ENCODE measurements around the gene PEPD.

Gene PEPD

GRCh38 chr19:33456076-33456844, 65.3 kb downstream of the PEPD start:
- no peak for DNase-seq

- DNase-seq: no peak
Observed at GRCh38 chr19:33453265-33453664, 68.3 kb downstream of the PEPD start.

GRCh38 chr19:33450689-33451088, 70.9 kb downstream of the PEPD start:
- no peak for DNase-seq

GRCh38 chr19:33449799-33450198, 71.8 kb downstream of the PEPD start:
- DNase-seq: no peak

- DNase-seq: no peak
Observed at GRCh38 chr19:33448159-33448516, 73.5 kb downstream of the PEPD start.

GRCh38 chr19:33447336-33448158, 74.0 kb downstream of the PEPD start:
- no peak for DNase-seq

GRCh38 chr19:33446330-33447293, 75.0 kb downstream of the PEPD start:
- DNase-seq: no peak

GRCh38 chr19:33445442-33446329, 75.9 kb downstream of the PEPD start:
- no peak for DNase-seq

GRCh38 chr19:33444562-33445441, 76.8 kb downstream of the PEPD start:
- DNase-seq: no peak

GRCh38 chr19:33443638-33444561, 77.7 kb downstream of the PEPD start:
- DNase-seq: no peak

GRCh38 chr19:33442706-33443105, 78.9 kb downstream of the PEPD start:
- no peak for DNase-seq

- DNase-seq: no peak
Observed at GRCh38 chr19:33441828-33442227, 79.8 kb downstream of the PEPD start.

GRCh38 chr19:33441277-33441699, 80.3 kb downstream of the PEPD start:
- DNase-seq: no peak

GRCh38 chr19:33440682-33441081, 80.9 kb downstream of the PEPD start:
- no peak for DNase-seq

- DNase-seq: no peak
Observed at GRCh38 chr19:33440241-33440640, 81.3 kb downstream of the PEPD start.

- DNase-seq: no peak
Observed at GRCh38 chr19:33438987-33439781, 82.4 kb downstream of the PEPD start.

- no peak for DNase-seq
Observed at GRCh38 chr19:33437821-33438671, 83.5 kb downstream of the PEPD start.

GRCh38 chr19:33437393-33437820, 84.2 kb downstream of the PEPD start:
- DNase-seq: no peak
